Mucosa of descending colon (tissue), 3 donors: ENCODE results near the gene SCD5. TPM values are rescaled to one million over a fixed set of nuclear protein-coding genes. Genes with fewer than 3 reads are reported as not detected.

Experiments used
- ATAC-seq: fragments of 200-7000 bp; cut with Tn5 transposase; one replicate; pipeline ENCODE4 v1.9.1; 2020; ENCODE audit warnings: mild to moderate bottlenecking, moderate library complexity
- DNase-seq, 3 donors: peaks; one replicate each; pipeline ENCODE4 v3.0.0-alpha.2; 2020
- H3K36me3 ChIP-seq: fragments of 200-600 bp; one replicate; pipeline ENCODE4 v1.8.0; 2021; ENCODE audit warnings: low read depth, mild to moderate bottlenecking
- H3K4me1 ChIP-seq: fragments of 200-600 bp; one replicate; pipeline ENCODE4 v1.8.0; 2021; ENCODE audit warnings: low read depth, mild to moderate bottlenecking
- H3K4me3 ChIP-seq: fragments of 200-600 bp; one replicate; pipeline ENCODE4 v1.8.0; 2021; ENCODE audit warnings: mild to moderate bottlenecking
- H3K9me3 ChIP-seq: fragments of 200-600 bp; one replicate; pipeline ENCODE4 v1.8.0; 2021; ENCODE audit warnings: mild to moderate bottlenecking
- intact Hi-C, 2 donors: fragments of 100-400 bp; cut with DNase I in 1 of 2; cut with micrococcal nuclease in 1 of 2; formaldehyde crosslinking; loops; one replicate each; pipeline versions ENCODE4 v1.11.0 to v1.11.1; 2022; cut with DNase I, micrococcal nuclease
- total RNA-seq, 3 donors: library from RNA; stranded (reverse); fragmentation: NEBNext Ultra II Directional in 2 of 3; extraction: Animal tissue kit (Norgen Biotek cat#: 25700) in 2 of 3; gene quantifications; one replicate each; pipeline versions ENCODE4 v1.2.1 to v1.2.4, GENCODE V29; 2021 to 2023
- TF ChIP-seq, protein P1 (sequence below): fragments of 200-600 bp; IDR thresholded peaks from one replicate; pipeline ENCODE4 v1.8.0; 2022; ENCODE audit warnings: antibody characterized with exemption, mild to moderate bottlenecking
- donor health status: DM: no; HTN: no; CAD: no; lungs with moderate emphysema.
- donor health status: DM: no; HTN: no; CAD: no.
- donor health status: DM: no; HTN: yes; CAD: no.

The SCD5 gene
- total RNA-seq, 3 donors from 2014 or later: 1.5 to 19.9 (median 2.8) TPM

- no peaks in the 10 kb centered on the region for H3K4me1 ChIP-seq
- intact Hi-C loops: no loop called here
- TF ChIP-seq, protein P1, sequence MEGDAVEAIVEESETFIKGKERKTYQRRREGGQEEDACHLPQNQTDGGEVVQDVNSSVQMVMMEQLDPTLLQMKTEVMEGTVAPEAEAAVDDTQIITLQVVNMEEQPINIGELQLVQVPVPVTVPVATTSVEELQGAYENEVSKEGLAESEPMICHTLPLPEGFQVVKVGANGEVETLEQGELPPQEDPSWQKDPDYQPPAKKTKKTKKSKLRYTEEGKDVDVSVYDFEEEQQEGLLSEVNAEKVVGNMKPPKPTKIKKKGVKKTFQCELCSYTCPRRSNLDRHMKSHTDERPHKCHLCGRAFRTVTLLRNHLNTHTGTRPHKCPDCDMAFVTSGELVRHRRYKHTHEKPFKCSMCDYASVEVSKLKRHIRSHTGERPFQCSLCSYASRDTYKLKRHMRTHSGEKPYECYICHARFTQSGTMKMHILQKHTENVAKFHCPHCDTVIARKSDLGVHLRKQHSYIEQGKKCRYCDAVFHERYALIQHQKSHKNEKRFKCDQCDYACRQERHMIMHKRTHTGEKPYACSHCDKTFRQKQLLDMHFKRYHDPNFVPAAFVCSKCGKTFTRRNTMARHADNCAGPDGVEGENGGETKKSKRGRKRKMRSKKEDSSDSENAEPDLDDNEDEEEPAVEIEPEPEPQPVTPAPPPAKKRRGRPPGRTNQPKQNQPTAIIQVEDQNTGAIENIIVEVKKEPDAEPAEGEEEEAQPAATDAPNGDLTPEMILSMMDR: no peak
- no peak for DNase-seq
- no peaks in the 10 kb centered on the region for H3K9me3 ChIP-seq
- ATAC-seq: no peak
- H3K36me3 ChIP-seq: no peaks in the 10 kb centered on the region
- H3K4me3 ChIP-seq: no peak overlapping the region
These were observed 50.7 kb downstream of the SCD5 start for GRCh38 chr4:82747686-82748575.

- ATAC-seq: no peak
- intact Hi-C loops: no loop called here
- DNase-seq: no peak
- Histone ChIP-seq H3K36me3 (no peaks in the 10 kb centered on the region), H3K4me1 (no peaks in the 10 kb centered on the region), H3K9me3 (no peaks in the 10 kb centered on the region), H3K4me3 (no peak overlapping the region)
- TF ChIP-seq, protein P1: no peak
These were observed 51.7 kb downstream of the SCD5 start for GRCh38 chr4:82746705-82747574.

- intact Hi-C loops: no loop called here
- Histone ChIP-seq H3K4me1 (no peaks in the 10 kb centered on the region), H3K4me3 (no peak overlapping the region), H3K9me3 (no peaks in the 10 kb centered on the region), H3K36me3 (no peaks in the 10 kb centered on the region)
- DNase-seq: no peak
- TF ChIP-seq, protein P1: no peak
- ATAC-seq: no peak
These were observed 53.3 kb downstream of the SCD5 start for GRCh38 chr4:82745173-82745842.

DNA sequence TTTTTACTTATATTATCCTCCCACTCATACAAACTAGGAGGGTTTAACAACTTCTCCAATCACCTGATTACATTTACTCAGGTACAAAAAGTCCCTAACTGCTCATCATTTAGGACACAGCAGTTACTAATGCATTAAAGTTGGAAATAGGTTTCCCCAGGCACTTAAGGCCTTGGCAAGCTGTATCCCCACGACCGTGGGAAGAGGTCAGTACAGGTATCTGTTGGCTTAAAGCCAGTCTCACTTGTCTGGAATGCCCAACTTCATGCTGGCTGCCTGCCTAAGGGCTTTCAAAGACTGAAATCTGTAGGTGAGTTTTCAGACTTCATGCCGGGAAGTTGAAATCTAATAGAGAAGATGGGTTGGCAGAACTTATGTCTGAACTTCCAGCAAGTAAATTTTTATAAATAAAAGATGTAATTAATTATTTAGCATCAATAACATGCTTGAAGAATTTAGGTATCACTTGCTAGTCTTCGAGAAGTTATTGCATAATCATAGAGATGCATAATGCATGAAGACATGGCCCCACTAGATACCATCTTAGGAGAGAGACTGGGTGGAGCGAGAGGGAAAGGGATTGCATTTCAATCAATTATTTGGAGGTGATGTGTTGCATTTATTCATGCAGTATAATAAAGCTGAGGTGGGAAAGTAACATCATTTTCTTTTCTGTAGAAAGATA is 54.2 kb downstream of the SCD5 start:
- TF ChIP-seq, protein P1: no peak
- no peak for ATAC-seq
- no peak overlapping the region for H3K4me3 ChIP-seq
- DNase-seq: no peak
- H3K4me1 ChIP-seq: no peaks in the 10 kb centered on the region
- intact Hi-C loops: no loop called here
- no peaks in the 10 kb centered on the region for H3K9me3 ChIP-seq
- H3K36me3 ChIP-seq: no peaks in the 10 kb centered on the region

DNA sequence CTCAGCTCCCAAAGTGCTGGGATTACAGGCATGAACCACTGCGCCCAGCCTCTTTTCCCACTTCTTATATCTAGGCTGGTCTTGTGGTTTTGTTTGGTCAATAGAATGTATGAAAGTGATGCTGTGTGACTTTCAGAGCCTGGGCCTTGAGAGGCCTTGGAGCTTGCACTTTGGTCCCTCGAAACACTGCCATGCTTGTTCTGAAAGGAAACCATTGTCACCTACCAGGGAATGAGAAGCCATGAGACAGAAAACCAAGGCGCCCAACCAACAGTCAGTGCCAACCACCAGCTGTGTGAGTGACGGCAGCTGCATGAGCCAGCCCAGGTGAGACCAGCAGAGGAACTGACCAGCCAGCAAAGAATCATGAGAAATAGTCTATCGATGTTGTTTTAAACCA is 57.4 kb downstream of the SCD5 start:
- ATAC-seq: no peak

More for the DNA sequence above, 57.4 kb downstream of the SCD5 start:
- TF ChIP-seq, protein P1: no peak
- DNase-seq: no peak
- Histone ChIP-seq H3K36me3 (no peaks in the 10 kb centered on the region), H3K9me3 (no peaks in the 10 kb centered on the region), H3K4me3 (no peak overlapping the region), H3K4me1 (no peaks in the 10 kb centered on the region)
- intact Hi-C loops: no loop called here
